Skeletal muscle tissue (tissue), 4 donors: ENCODE results near the gene TSPEAR. TPM values are rescaled to one million over a fixed set of nuclear protein-coding genes. Genes with fewer than 3 reads are reported as not detected.

Source experiments
- H3K27ac ChIP-seq: one replicate; pipeline ENCODE4 v1.7.0; 2013; ENCODE audit warnings: mild to moderate bottlenecking, low read depth, low read length, inconsistent platforms
- H3K27me3 ChIP-seq, 3 donors: one replicate each; pipeline ENCODE4 v1.7.0; 2013; ENCODE audit warnings: low read length in 3 of 3; ENCODE audit not compliant: control insufficient read depth in 3 of 3, insufficient read depth in 3 of 3
- H3K36me3 ChIP-seq, 3 donors: one replicate each; pipeline ENCODE4 v1.7.0; 2013; ENCODE audit warnings: low read length in 3 of 3; ENCODE audit not compliant: control insufficient read depth in 3 of 3, insufficient read depth in 3 of 3
- H3K4me1 ChIP-seq, 3 donors: one replicate each; pipeline ENCODE4 v1.7.0; 2013; ENCODE audit warnings: low read length in 3 of 3, mild to moderate bottlenecking in 3 of 3; ENCODE audit not compliant: control insufficient read depth in 3 of 3, insufficient read depth in 3 of 3
- H3K4me3 ChIP-seq, 3 donors: one replicate each; pipeline ENCODE4 v1.7.0; 2013; ENCODE audit warnings: low read length in 3 of 3
- H3K9ac ChIP-seq, 3 donors: one replicate each; pipeline ENCODE4 v1.7.0; 2013; ENCODE audit warnings: low read length in 3 of 3, mild to moderate bottlenecking in 3 of 3, moderate library complexity in 2 of 3, low read depth in 1 of 3
- H3K9me3 ChIP-seq, 3 donors: one replicate each; pipeline ENCODE4 v1.7.0; 2013; ENCODE audit warnings: low read length in 3 of 3; ENCODE audit not compliant: control insufficient read depth in 3 of 3
- total RNA-seq: library from RNA; depleted of rRNA; stranded (reverse); fragments of >200 nt; gene quantifications from one replicate; pipeline ENCODE4 v1.2.3, GENCODE V29; 2014
- donor health status: Osteomylitis.

TSPEAR gene
- total RNA-seq, 1 donor from 2014 or later, result not detected

DNA sequence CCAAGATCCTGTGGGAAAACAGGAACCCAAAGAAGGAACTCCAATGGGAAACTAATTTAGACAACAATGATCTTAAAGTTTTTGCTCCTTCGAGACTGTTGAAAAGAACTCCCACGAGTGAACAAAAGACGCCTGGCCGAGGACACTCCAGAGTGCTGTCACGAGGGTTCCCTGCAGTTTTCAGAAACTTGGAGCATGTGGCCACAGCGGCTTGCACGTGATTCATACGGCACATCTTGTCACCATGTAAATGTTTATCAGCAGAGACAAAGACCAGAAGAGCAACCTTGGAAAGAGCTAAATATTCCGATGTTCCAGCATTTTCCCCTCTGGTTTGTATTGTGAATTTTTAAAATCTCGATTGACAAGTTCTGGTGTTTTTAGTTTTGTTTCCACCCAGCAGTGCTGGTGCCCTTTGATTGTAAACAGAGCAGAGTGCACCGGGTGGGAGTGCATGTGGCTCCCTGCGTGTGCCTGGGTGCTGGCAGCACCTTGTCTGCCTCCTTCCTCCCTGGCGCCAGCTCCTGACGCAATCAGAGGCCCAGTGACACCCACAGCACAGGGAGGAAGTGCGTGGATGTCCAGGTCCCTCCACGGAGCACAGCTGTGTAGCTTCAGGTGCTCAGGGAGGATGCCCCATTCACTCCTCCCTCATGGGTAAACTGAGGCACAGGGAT lies 233.1 kb downstream of the TSPEAR start:
- peaks cover 0 to 23% (median 13%) of the 10 kb centered on the region in 3 donors for H3K27me3 ChIP-seq
- H3K27ac ChIP-seq, result no peak overlapping the region
- no peak overlapping the region for H3K9ac ChIP-seq
- peaks cover 0 to 4% (median 0%) of the 10 kb centered on the region in 3 donors for H3K4me1 ChIP-seq
- no peak overlapping the region for H3K4me3 ChIP-seq
- H3K9me3 ChIP-seq, result no peaks in the 10 kb centered on the region
- no peaks in the 10 kb centered on the region for H3K36me3 ChIP-seq

DNA sequence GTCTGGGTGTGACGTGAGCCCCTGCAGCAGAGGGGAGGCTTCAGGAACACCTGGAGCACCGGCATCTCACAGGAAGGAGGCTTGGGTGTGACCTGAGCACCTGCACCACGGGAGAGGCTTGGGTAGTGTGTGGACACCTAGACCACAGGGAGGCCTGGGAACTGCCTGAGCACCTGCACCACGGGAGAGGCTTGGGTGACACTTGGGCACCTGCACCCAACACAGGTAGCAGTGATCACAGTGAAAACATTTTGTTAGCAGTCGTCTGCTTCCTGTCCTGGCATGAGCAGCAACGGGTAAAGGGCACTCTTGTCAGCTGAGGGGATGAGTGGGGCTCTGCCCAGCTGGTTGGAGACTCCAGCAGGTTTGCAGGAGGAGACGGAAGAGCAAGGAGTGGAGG lies 233.7 kb downstream of the TSPEAR start:
- no peak overlapping the region for H3K9ac ChIP-seq
- no peak overlapping the region for H3K27ac ChIP-seq
- H3K4me3 ChIP-seq, result no peak overlapping the region
- H3K36me3 ChIP-seq, result no peaks in the 10 kb centered on the region
- peaks cover 0 to 4% (median 0%) of the 10 kb centered on the region in 3 donors for H3K4me1 ChIP-seq
- H3K27me3 ChIP-seq, result peaks cover 0 to 17% (median 9%) of the 10 kb centered on the region in 3 donors
- no peaks in the 10 kb centered on the region for H3K9me3 ChIP-seq

DNA sequence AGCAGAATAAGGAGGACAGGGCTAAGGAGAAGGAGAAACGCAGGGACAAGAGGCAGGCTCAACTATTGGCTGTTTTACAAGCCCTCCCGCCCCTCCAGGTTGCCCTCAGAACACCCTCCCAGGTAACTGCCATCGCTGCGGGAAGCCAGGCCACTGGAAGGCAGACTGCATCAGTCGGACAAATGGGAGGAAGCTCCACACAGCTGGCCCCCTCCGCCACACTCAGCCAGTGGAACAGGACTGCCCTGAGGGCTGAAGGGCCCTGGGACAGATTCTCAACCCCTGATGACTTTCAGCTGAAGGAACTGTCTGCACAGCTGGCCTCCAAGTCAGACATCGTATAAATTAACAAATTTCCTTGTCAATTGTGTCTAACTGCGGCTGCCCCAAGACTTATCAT lies 234.2 kb downstream of the TSPEAR start:
- Histone ChIP-seq H3K9me3 (no peaks in the 10 kb centered on the region), H3K4me3 (no peak overlapping the region), H3K4me1 (peaks cover 0 to 4% (median 0%) of the 10 kb centered on the region in 3 donors), H3K27me3 (peaks cover 0 to 13% (median 6%) of the 10 kb centered on the region in 3 donors), H3K36me3 (no peaks in the 10 kb centered on the region), H3K27ac (no peak overlapping the region), H3K9ac (no peak overlapping the region)

DNA sequence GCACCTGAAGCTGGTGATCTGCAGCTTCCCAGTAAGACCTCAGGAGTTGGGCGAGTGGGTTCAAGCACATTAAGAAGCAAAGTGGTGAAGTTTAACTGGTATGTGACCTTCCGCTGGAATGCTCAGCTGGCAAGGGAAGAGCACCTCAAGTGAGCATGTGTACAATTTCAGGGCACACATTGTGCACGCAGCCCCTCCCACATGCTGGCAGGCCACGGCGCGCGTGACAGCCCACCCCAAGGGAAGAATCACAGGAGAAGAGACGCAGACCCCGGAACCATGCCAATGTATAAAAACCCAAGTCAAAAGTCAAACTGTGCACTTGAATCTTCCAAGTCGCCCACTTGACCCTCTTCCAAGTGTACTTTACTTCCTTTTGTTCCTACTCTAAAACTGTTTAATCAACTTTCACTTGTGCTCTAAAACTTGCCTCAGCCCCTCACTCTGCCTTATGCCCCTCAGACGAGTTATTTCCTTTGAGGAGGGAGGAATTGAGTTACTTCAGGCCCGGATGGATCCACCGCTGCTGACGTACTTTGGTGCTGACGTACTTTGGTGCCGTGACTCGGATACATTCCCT lies 236.0 kb downstream of the TSPEAR start:
- Histone ChIP-seq H3K36me3 (no peaks in the 10 kb centered on the region), H3K4me3 (no peak overlapping the region), H3K4me1 (peaks cover 0 to 4% (median 0%) of the 10 kb centered on the region in 3 donors), H3K27me3 (peaks cover 0 to 10% (median 6%) of the 10 kb centered on the region in 3 donors), H3K9ac (no peak overlapping the region), H3K27ac (no peak overlapping the region), H3K9me3 (no peaks in the 10 kb centered on the region)

DNA sequence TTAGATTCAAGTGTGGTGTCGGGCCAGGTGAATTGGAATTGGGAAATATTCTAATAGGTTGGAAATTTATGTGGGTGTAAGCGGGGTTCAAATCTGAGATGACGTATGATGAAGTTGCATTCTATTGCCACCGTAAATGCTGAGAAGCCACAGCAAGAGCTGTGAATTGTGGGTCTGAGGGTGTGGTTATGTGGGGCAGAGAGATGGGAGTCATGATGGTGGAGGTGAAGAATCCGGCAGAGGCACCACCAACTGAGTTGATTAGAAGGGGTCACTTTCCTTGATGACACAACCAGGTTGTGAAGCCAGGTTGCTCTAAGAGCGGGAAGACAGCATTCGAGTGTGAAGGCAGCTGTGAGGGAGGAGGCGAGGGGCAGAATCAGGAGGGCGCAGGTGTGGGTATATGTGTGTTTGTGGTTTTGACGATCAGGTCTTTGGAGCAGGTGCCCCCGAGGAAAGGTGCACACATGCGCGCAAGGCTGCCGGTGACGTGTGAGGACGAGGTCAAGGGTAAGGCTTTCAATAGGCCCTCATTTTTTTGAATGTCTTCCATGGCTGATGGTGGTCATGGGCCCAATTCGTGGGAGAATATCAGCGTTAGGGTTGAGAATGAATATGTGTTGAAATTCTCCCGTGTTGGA lies 237.3 kb downstream of the TSPEAR start:
- Histone ChIP-seq H3K9ac (no peak overlapping the region), H3K4me1 (peaks cover 0 to 4% (median 0%) of the 10 kb centered on the region in 3 donors), H3K27me3 (peaks cover 0 to 10% (median 6%) of the 10 kb centered on the region in 3 donors), H3K4me3 (no peak overlapping the region), H3K9me3 (no peaks in the 10 kb centered on the region), H3K27ac (no peak overlapping the region), H3K36me3 (no peaks in the 10 kb centered on the region)

DNA sequence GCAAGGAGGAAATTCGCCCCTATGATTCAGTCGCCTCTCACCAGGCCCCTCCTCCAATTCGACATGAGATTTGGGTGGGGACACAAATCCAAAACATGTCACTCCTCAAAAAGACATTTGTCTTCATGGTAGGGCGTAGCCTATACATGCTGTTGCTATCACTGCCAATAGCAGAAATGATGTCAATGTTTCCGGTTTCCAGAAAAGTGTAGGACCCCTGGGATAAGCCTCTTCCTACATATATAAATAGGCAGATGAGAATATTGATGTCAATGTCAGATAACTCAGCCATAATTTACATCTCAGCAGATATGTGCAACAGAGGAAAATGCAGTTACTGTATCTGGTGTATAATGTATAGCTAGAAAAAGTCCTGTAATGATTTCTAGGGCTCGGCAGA lies 239.4 kb downstream of the TSPEAR start:
- Histone ChIP-seq H3K27me3 (peaks cover under 1 to 10% (median 7%) of the 10 kb centered on the region in 3 donors), H3K36me3 (no peaks in the 10 kb centered on the region), H3K4me3 (no peak overlapping the region), H3K4me1 (no peaks in the 10 kb centered on the region), H3K27ac (no peak overlapping the region), H3K9me3 (no peaks in the 10 kb centered on the region), H3K9ac (no peak overlapping the region)

DNA sequence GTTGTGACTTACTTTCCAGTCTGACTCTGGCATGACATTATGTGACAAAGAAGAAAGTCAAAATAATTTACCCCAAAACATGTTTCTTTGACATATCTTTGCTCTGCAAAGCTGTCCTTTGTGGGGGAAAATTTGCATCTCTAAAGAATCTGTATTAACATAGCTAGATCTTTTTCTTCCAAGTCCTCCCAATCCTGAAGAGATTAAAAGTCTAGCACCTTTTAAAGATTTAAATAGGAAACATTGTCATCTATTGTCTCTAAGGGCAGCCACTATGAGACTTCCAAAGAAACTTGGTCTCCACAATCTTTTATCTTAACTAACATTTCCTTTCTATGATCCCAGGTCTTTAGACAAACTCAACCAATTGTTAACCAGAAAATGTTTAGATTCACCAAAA lies 240.0 kb downstream of the TSPEAR start:
- H3K4me1 ChIP-seq, result no peaks in the 10 kb centered on the region
- H3K9me3 ChIP-seq, result no peaks in the 10 kb centered on the region
- peaks cover 6 to 15% (median 14%) of the 10 kb centered on the region in 3 donors for H3K27me3 ChIP-seq
- H3K27ac ChIP-seq, result no peak overlapping the region
- no peak overlapping the region for H3K9ac ChIP-seq
- no peak overlapping the region for H3K4me3 ChIP-seq
- H3K36me3 ChIP-seq, result no peaks in the 10 kb centered on the region

DNA sequence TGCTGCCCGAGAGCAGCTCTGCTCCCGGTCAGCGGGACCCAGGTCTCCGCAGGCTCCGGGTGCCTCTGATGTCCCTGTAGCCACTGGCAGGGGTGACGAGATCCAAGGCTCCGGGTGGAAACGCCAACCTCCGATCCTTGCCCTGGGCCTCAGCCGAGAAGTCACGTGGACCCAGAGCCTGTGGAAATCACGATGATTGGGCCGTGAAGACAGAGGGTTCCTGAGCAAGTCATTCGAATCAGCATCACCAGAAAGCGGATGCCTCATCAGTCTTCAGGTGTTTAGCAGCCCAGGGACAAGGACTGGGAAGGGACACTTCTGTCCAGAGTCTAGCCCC lies 243.5 kb downstream of the TSPEAR start:
- Histone ChIP-seq H3K36me3 (no peaks in the 10 kb centered on the region), H3K27me3 (peaks cover 13 to 35% (median 24%) of the 10 kb centered on the region in 3 donors), H3K4me1 (no peaks in the 10 kb centered on the region), H3K27ac (no peak overlapping the region), H3K4me3 (no peak overlapping the region), H3K9me3 (no peaks in the 10 kb centered on the region), H3K9ac (no peak overlapping the region)

DNA sequence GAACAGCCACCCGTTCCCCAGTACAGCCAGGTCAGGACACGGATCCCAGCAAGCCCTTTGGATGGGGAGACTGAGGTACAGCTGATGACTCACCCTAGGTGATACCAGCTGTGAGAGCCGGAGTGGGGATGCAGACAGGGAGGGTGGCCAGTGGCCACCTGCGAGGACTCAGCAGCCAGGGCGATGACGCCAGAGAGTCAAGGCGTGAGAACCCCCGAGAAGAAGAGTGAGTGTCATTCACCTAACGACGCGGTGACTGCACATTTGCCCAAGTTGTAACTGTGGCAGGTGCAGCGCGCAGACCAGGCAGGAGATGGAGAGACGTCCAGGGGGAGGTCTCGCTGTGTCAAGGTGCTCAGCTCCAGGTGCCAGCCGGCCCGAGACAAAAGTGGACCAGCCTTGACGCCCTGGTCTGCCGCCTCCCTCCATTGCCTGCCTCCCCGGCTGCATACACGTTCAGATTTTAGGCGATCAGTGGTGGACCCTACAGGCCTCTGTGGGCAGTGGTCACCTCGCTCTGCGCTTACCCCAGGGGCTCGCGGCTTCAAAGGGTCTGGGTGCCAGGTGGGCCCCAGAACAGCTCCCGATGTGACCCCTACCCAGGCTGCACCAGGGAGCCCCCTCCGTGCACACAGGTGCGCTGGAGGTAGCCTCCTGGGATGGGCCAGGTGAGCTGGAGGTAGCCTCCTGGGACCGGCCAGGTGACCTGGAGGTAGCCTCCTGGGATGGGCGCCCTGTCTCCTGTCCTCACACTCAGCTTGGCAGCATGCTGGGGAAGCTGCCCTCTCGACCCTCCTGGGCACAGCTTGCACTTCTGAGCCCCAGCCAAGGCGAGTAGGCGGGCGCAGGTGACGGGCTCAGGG lies 244.1 kb downstream of the TSPEAR start:
- Histone ChIP-seq H3K4me3 (no peak overlapping the region), H3K9ac (no peak overlapping the region), H3K4me1 (peaks cover 0 to under 1% (median 0%) of the 10 kb centered on the region in 3 donors), H3K36me3 (no peaks in the 10 kb centered on the region), H3K27ac (no peak overlapping the region), H3K9me3 (no peaks in the 10 kb centered on the region), H3K27me3 (peaks cover 14 to 37% (median 28%) of the 10 kb centered on the region in 3 donors)
